ENCODE results near the gene MNX1. TPM values are rescaled to one million over a fixed set of nuclear protein-coding genes. Genes with fewer than 3 reads are reported as not detected.

The MNX1 gene
- polyA plus RNA-seq, 1 donor from 2014 or later, result not detected

GRCh38 chr7:156966387-156966786 is 44.1 kb downstream of the MNX1 start:
- Histone ChIP-seq H3K36me3 (ENCODE audit: insufficient read depth, low read length) (no peaks in the 10 kb centered on the region), H3K4me3 (ENCODE audit: low read length) (no peak overlapping the region)
- TF ChIP-seq POLR2AphosphoS5 (IDR thresholded peaks at IDR 0.05) (no peak), REST (IDR thresholded peaks at IDR 0.05; ENCODE audit: borderline replicate concordance) (no peak), SMC3 (conservative IDR thresholded peaks at IDR 0.05; ENCODE audit: poor library complexity) (no peak), EP300 (conservative IDR thresholded peaks at IDR 0.05; ENCODE audit: poor library complexity, severe bottlenecking) (no peak)

GRCh38 chr7:156964971-156965370 is 45.5 kb downstream of the MNX1 start:
- no peaks in the 10 kb centered on the region for H4K20me1 ChIP-seq (ENCODE audit: insufficient read depth)
- no peaks in the 10 kb centered on the region for H3K36me3 ChIP-seq (ENCODE audit: insufficient read depth, low read length)
- no peak overlapping the region for H3K4me3 ChIP-seq (ENCODE audit: low read length)
- no peaks in the 10 kb centered on the region for H3K9me2 ChIP-seq (ENCODE audit: insufficient read depth, low read length)
- H3K27ac ChIP-seq (ENCODE audit: low read length), result no peak overlapping the region
- no peaks in the 10 kb centered on the region for H3K79me2 ChIP-seq (replicated peaks; ENCODE audit: insufficient read depth, low read length)
- no peaks in the 10 kb centered on the region for H3K9me3 ChIP-seq (ENCODE audit: low read length)
- no peak overlapping the region for H2AFZ ChIP-seq (ENCODE audit: low read depth, low read length)
- H3K4me2 ChIP-seq (ENCODE audit: low read length), result no peak overlapping the region
- H3K9ac ChIP-seq (ENCODE audit: low read length), result no peak overlapping the region
- TF ChIP-seq CTCF (IDR thresholded peaks at IDR 0.05; ENCODE audit: poor library complexity, severe bottlenecking), result no peak
- no peak for TF ChIP-seq TAF1 (IDR thresholded peaks at IDR 0.05; ENCODE audit: low read depth)
- no peak for TF ChIP-seq REST (IDR thresholded peaks at IDR 0.05; ENCODE audit: borderline replicate concordance)
- TF ChIP-seq POLR2AphosphoS5 (IDR thresholded peaks at IDR 0.05), result no peak
- TF ChIP-seq RAD21 (conservative IDR thresholded peaks at IDR 0.05), result no peak
- TF ChIP-seq MXI1 (conservative IDR thresholded peaks at IDR 0.05; ENCODE audit: poor library complexity, severe bottlenecking), result no peak
- TF ChIP-seq EZH2 (IDR thresholded peaks at IDR 0.05; ENCODE audit: borderline replicate concordance, insufficient read depth, low read length, poor library complexity, severe bottlenecking), result no peak
- no peak for TF ChIP-seq SMC3 (conservative IDR thresholded peaks at IDR 0.05; ENCODE audit: poor library complexity)
- TF ChIP-seq EP300 (conservative IDR thresholded peaks at IDR 0.05; ENCODE audit: poor library complexity, severe bottlenecking), result no peak
- no peaks in the 10 kb centered on the region for H3K27me3 ChIP-seq (ENCODE audit: insufficient read depth, low read depth, low read length)
- H3F3A ChIP-seq (ENCODE audit: insufficient read depth, low read length, poor library complexity, severe bottlenecking), result no peaks in the 10 kb centered on the region

More at GRCh38 chr7:156966387-156966786, 44.1 kb downstream of the MNX1 start:
- no peaks in the 10 kb centered on the region for H3F3A ChIP-seq (ENCODE audit: insufficient read depth, low read length, poor library complexity, severe bottlenecking)
- no peak overlapping the region for H2AFZ ChIP-seq (ENCODE audit: low read depth, low read length)
- H3K9me3 ChIP-seq (ENCODE audit: low read length), result no peaks in the 10 kb centered on the region
- no peak overlapping the region for H3K9ac ChIP-seq (ENCODE audit: low read length)
- no peak overlapping the region for H3K4me2 ChIP-seq (ENCODE audit: low read length)
- H3K27me3 ChIP-seq (ENCODE audit: insufficient read depth, low read depth, low read length), result no peaks in the 10 kb centered on the region
- H4K20me1 ChIP-seq (ENCODE audit: insufficient read depth), result no peaks in the 10 kb centered on the region
- no peaks in the 10 kb centered on the region for H3K9me2 ChIP-seq (ENCODE audit: insufficient read depth, low read length)
- H3K27ac ChIP-seq (ENCODE audit: low read length), result no peak overlapping the region
- no peaks in the 10 kb centered on the region for H3K79me2 ChIP-seq (replicated peaks; ENCODE audit: insufficient read depth, low read length)

Measured in neural cell (in vitro differentiated cells).